H1 (cell line): ENCODE data around the gene CASKIN2. TPM values are rescaled to one million over a fixed set of nuclear protein-coding genes. Genes with fewer than 3 reads are reported as not detected.

ENCODE experiments used
- ASH2L ChIP-seq: fragments of 200-600, 300-600 bp; sonication (generic); IDR thresholded peaks from one replicate; pipeline ENCODE4 v1.7.1; 2017; ENCODE audit warnings: low read length
- CHD7 ChIP-seq: fragments of 300-600 bp; sonication (generic); IDR thresholded peaks from 2 replicates; pipeline ENCODE4 v1.7.1; 2012; ENCODE audit warnings: low read length, moderate library complexity, mild to moderate bottlenecking, inconsistent platforms; ENCODE audit not compliant: insufficient replicate concordance
- CTCF ChIP-seq, 3 experiments: IDR thresholded peaks; 1 replicate in 2 of 3; 2 replicates in 1 of 3; pipeline versions ENCODE4 v1.5.1 to v1.6.1; 2011; ENCODE audit warnings: low read length in 3 of 3, mild to moderate bottlenecking in 3 of 3, inconsistent platforms in 2 of 3, low read depth in 1 of 3, moderate library complexity in 1 of 3; ENCODE audit not compliant: insufficient read depth in 1 of 3; ENCODE audit errors: control extremely low read depth in 1 of 3
- FOSL1 ChIP-seq: IDR thresholded peaks from 2 replicates; pipeline ENCODE4 v1.6.1; 2011; ENCODE audit warnings: mild to moderate bottlenecking, low read depth, low read length, moderate library complexity; ENCODE audit not compliant: insufficient read depth
- PHF8 ChIP-seq: fragments of 200-600 bp; sonication (generic); conservative IDR thresholded peaks from 2 replicates; pipeline ENCODE4 v1.7.1; 2012; ENCODE audit warnings: low read depth, mild to moderate bottlenecking, inconsistent platforms, low read length, moderate library complexity
- POLR2AphosphoS5 ChIP-seq: IDR thresholded peaks from 2 replicates; pipeline ENCODE4 v1.6.1; 2011; ENCODE audit warnings: low read depth, low read length
- RNF2 ChIP-seq: fragments of 200-900, 300-1000 bp; sonication (generic); IDR thresholded peaks from 2 replicates; pipeline ENCODE4 v1.7.1; 2016; ENCODE audit warnings: borderline replicate concordance, low read depth, mild to moderate bottlenecking, antibody characterized with exemption, low read length; ENCODE audit not compliant: poor library complexity, severe bottlenecking; ENCODE audit errors: missing control alignments
- SP4 ChIP-seq: IDR thresholded peaks from 2 replicates; pipeline ENCODE4 v1.6.1; 2012; ENCODE audit warnings: low read length, inconsistent platforms
- TEAD4 ChIP-seq: IDR thresholded peaks from 2 replicates; pipeline ENCODE4 v1.6.1; 2012; ENCODE audit warnings: low read depth, low read length, inconsistent platforms, mixed read lengths
- polyA plus RNA-seq, 7 experiments: library from polyadenylated mRNA; depleted of rRNA in 3 of 7; stranded (reverse) in 5 of 7; unstranded in 2 of 7; fragments of >200 nt in 5 of 7; fragments of 200-250 nt in 2 of 7; gene quantifications; 1 replicate in 5 of 7; 2 replicates in 1 of 7; 4 replicates in 1 of 7; pipeline versions ENCODE4 v1.2.1 to v1.2.3, GENCODE V29; 2011 to 2013; ENCODE audit warnings: missing spikeins in 2 of 7, mixed read lengths in 2 of 7
- total RNA-seq: library from RNA; stranded (reverse); fragmentation: NEBNext Ultra II Directional; extraction: Animal tissue kit (Norgen Biotek cat#: 25700); gene quantifications from 2 replicates; pipeline ENCODE4 v1.2.1, GENCODE V29; 2021

The CASKIN2 gene
- total and polyA plus RNA-seq, 2 of the 8 experiments (the other 6 are each of a cell fraction or from before 2014, with no cell fraction given), result 6.7 to 32.3 TPM

GRCh38 chr17:75516255-75516618 lies 900 bp upstream of the CASKIN2 start, which contains the start of gene TSEN54 (continued):
- TF ChIP-seq FOSL1 (peak; percentile 100), SP4 (peak; percentile 54; the same call in 1 of the 2 replicates), TEAD4 (peak; percentile 74; the same call in 1 of the 2 replicates), ASH2L (peak; percentile 0), RNF2 (no peak), CHD7 (no peak), CTCF (IDR thresholded peaks at IDR 0.05; ENCODE audit: control extremely low read depth in 1 of 3, insufficient read depth in 1 of 3, low read depth in 1 of 3, low read length in 3 of 3) (no peak), PHF8 (no peak), POLR2AphosphoS5 (no peak)
